HCEC 1CT (cell line): ENCODE measurements around the gene GARIN1A.
"Not testable (repeated sequence)": the region's sequence is repeated elsewhere in the genome, so short reads cannot be mapped to it uniquely, and the experiment has no call there.

Experiments
- DNase-seq: peaks from one replicate; pipeline ENCODE4 v3.0.0-alpha.2; 2017

Gene GARIN1A

GRCh38 chr7:128671992-128672391 is at the start of gene GARIN1A:
TSS of gene GARIN1A (plus strand) at chr7:128672292. CDS start at chr7:128672398, 106 bp downstream.
- no peak for DNase-seq

GRCh38 chr7:128627124-128627523 is 45.0 kb upstream of the GARIN1A start:
- peak; percentile 50 for DNase-seq

GRCh38 chr7:128633915-128634314 is 38.2 kb upstream of the GARIN1A start:
- DNase-seq: not testable (repeated sequence)

- DNase-seq: not testable (repeated sequence)
Observed at GRCh38 chr7:128645206-128645605, 26.9 kb upstream of the GARIN1A start.

- not testable (repeated sequence) for DNase-seq
Observed at GRCh38 chr7:128645844-128646243, 26.2 kb upstream of the GARIN1A start.

- not testable (repeated sequence) for DNase-seq
Observed at GRCh38 chr7:128646877-128647276, 25.2 kb upstream of the GARIN1A start.

GRCh38 chr7:128651096-128651495 is 21.0 kb upstream of the GARIN1A start:
- DNase-seq: not testable (repeated sequence)

GRCh38 chr7:128652606-128653005 is 19.5 kb upstream of the GARIN1A start:
- not testable (repeated sequence) for DNase-seq

- DNase-seq: not testable (repeated sequence)
Observed at GRCh38 chr7:128653197-128653596, 18.9 kb upstream of the GARIN1A start.

GRCh38 chr7:128654080-128654479 is 18.0 kb upstream of the GARIN1A start:
- DNase-seq: not testable (repeated sequence)

GRCh38 chr7:128654501-128654900 is 17.6 kb upstream of the GARIN1A start:
- not testable (repeated sequence) for DNase-seq

GRCh38 chr7:128658428-128658827 is 13.7 kb upstream of the GARIN1A start:
- not testable (repeated sequence) for DNase-seq

- no peak for DNase-seq
Observed at GRCh38 chr7:128660596-128660995, 11.5 kb upstream of the GARIN1A start.

GRCh38 chr7:128661446-128661845 is 10.6 kb upstream of the GARIN1A start:
- DNase-seq: no peak

- DNase-seq: no peak
Observed at GRCh38 chr7:128662091-128662490, 10.0 kb upstream of the GARIN1A start.

GRCh38 chr7:128663223-128663622 is 8.9 kb upstream of the GARIN1A start:
- DNase-seq: not testable (repeated sequence)

GRCh38 chr7:128665057-128665456 is 7.0 kb upstream of the GARIN1A start:
- DNase-seq: peak; percentile 29

GRCh38 chr7:128666200-128666599 is 5.9 kb upstream of the GARIN1A start:
- DNase-seq: peak; percentile 31

GRCh38 chr7:128672927-128673517 is 930 bp downstream of the GARIN1A start:
- peak; percentile 20 for DNase-seq

- DNase-seq: no peak
Observed at GRCh38 chr7:128673571-128673970, 1.5 kb downstream of the GARIN1A start.

- no peak for DNase-seq
Observed at GRCh38 chr7:128676665-128677064, 4.6 kb downstream of the GARIN1A start.

- no peak for DNase-seq
Observed at GRCh38 chr7:128679920-128680319, 7.8 kb downstream of the GARIN1A start.

GRCh38 chr7:128681794-128682537 is 9.9 kb downstream of the GARIN1A start:
- no peak for DNase-seq

- DNase-seq: not testable (repeated sequence)
Observed at GRCh38 chr7:128683270-128683669, 11.2 kb downstream of the GARIN1A start.
